ENCODE results near the gene RUVBL1. TPM values are rescaled to one million over a fixed set of nuclear protein-coding genes. Genes with fewer than 3 reads are reported as not detected.
A peak's percentile ranks its signal among the peaks of the same experiment; 100 is the strongest.

Gene RUVBL1
- total and polyA plus RNA-seq, 11 donors: 14.1 to 44.6 (median 26.2) TPM

DNA sequence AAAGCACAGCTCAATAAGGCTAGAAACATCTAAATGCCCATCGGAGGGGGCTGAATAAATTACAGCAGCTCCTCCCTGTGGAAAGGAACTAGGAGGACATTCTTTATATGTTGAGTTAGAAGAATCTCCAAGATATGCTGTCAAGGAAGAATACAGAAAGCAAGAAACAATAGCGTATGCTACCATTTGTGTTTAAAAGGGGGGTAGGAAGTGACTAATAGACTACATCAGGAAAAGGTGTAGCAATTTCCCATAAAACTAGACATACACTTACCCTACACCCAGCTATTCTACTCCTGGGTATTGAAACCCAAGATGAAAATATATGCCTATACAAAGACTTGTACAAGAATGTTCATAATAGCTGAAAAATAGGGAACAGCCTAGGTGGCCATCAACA lies 49.8 kb downstream of the RUVBL1 start:
- no peaks in the 10 kb centered on the region for H3K9me3 ChIP-seq
- peaks cover 4 to 47% (median 41%) of the 10 kb centered on the region in 9 donors for H3K36me3 ChIP-seq
- peak overlapping the region in 11 of 12 donors; percentile 16 to 71 (median 37) for H3K27ac ChIP-seq
- DNase-seq (no peak), ATAC-seq (peak in 1 of 4 donors; percentile 5)
- 56 to 75% (median 63%) methylated on average over 2 of the region's 2 CpGs for WGBS, 4 donors
- H3K4me3 ChIP-seq: no peak overlapping the region
- intact Hi-C loops (cut with DNase I): loop anchor here in 1 of 10 donors (10.0 kb wide), 1 partner anchor 531 kb away; no protein-coding TSS in a partner anchor
- no peaks in the 10 kb centered on the region for H3K27me3 ChIP-seq
- TF ChIP-seq, protein P1, sequence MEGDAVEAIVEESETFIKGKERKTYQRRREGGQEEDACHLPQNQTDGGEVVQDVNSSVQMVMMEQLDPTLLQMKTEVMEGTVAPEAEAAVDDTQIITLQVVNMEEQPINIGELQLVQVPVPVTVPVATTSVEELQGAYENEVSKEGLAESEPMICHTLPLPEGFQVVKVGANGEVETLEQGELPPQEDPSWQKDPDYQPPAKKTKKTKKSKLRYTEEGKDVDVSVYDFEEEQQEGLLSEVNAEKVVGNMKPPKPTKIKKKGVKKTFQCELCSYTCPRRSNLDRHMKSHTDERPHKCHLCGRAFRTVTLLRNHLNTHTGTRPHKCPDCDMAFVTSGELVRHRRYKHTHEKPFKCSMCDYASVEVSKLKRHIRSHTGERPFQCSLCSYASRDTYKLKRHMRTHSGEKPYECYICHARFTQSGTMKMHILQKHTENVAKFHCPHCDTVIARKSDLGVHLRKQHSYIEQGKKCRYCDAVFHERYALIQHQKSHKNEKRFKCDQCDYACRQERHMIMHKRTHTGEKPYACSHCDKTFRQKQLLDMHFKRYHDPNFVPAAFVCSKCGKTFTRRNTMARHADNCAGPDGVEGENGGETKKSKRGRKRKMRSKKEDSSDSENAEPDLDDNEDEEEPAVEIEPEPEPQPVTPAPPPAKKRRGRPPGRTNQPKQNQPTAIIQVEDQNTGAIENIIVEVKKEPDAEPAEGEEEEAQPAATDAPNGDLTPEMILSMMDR (IDR thresholded peaks at IDR 0.05): no peak
- TF ChIP-seq POLR2A (IDR thresholded peaks at IDR 0.05): no peak
- H3K4me1 ChIP-seq: peaks cover 0 to 51% (median 23%) of the 10 kb centered on the region in 12 donors

DNA sequence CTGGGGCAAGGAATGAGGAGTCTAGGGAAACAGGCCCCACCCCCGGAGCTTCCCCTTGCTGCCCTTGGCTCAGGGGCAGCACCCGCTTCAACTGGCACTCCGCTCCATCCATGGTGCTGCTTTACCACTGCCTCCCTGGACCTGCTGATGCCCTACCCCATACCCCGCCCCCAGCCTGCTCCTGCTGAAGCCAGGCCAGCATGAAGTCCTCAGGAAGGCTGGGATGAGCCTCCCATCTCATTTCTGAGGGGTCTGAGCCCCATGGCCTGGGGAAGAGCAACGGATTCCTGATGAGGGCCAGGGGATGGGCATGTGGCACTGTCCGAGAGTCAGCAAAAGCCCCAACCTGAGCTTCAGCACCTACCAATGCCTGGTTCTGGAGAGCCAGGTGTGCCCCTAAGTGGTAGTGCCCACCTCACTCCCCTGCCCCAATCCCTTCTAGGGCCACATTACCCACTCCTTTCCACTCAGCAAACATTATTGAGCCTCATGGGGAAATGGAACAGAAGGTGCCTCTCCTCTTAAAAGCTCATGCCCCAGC lies 50.4 kb downstream of the RUVBL1 start:
- DNase-seq (no peak), ATAC-seq (no peak)
- intact Hi-C loops (cut with DNase I): loop anchor here in 1 of 10 donors (10.0 kb wide), 1 partner anchor 532 kb away; no protein-coding TSS in a partner anchor
- no peaks in the 10 kb centered on the region for H3K27me3 ChIP-seq
- WGBS, 4 donors: 87 to 95% (median 93%) methylated on average over 3 to 6 of the region's 6 CpGs
- TF ChIP-seq, protein P1 (IDR thresholded peaks at IDR 0.05): no peak
- TF ChIP-seq POLR2A (IDR thresholded peaks at IDR 0.05): no peak
- H3K27ac ChIP-seq: peak overlapping the region in 11 of 12 donors; percentile 1 to 71 (median 33)
- H3K36me3 ChIP-seq: peaks cover 7 to 53% (median 45%) of the 10 kb centered on the region in 9 donors
- peaks cover 0 to 51% (median 23%) of the 10 kb centered on the region in 12 donors for H3K4me1 ChIP-seq
- no peak overlapping the region for H3K4me3 ChIP-seq
- H3K9me3 ChIP-seq: no peaks in the 10 kb centered on the region

DNA sequence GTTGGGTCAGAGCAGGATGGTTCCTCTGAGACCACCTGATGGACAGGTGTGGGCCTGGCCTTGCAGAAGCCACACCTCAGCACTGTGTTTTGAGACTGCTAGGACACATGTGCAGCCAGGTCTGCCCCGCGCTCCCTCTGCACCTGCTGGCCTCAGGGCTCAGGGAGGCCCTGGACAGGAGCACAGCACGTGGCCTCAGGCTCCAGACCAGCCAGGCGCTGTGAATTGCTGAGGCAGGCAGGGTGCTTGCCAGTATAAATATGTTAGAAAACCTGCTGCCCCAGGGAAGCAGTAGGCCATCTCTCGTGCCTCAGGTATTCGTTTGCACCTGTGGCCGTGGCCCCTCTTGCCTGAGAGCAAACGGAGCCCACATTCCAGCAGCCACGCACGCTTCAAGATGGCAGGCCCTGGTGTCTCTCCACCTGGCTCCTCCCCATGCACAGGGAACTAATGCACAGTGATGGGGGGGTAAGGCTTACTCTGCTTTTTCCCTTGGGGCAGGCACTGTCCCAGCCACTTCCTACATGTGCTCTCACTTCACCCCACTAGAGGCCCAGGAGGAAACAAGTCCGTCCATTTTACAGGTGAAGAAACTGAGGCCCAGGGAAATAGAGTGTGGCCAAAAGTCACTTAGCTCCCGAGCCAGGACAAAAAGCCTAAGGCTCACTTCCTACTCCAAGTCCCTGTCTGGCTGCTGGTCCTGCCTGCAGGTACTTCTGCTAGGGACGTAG lies 51.0 kb downstream of the RUVBL1 start:
- H3K27ac ChIP-seq: peak overlapping the region in 4 of 12 donors; percentile 33 to 70 (median 57)
- intact Hi-C loops (cut with DNase I): loop anchor here in 1 of 10 donors (10.0 kb wide), 1 partner anchor 532 kb away; no protein-coding TSS in a partner anchor
- 88 to 93% (median 91%) methylated on average over 10 to 13 of the region's 13 CpGs for WGBS, 4 donors
- no peak for ATAC-seq
- H3K9me3 ChIP-seq: no peaks in the 10 kb centered on the region
- no peak overlapping the region for H3K4me3 ChIP-seq
- H3K4me1 ChIP-seq: peaks cover 0 to 47% (median 23%) of the 10 kb centered on the region in 12 donors
- no peaks in the 10 kb centered on the region for H3K27me3 ChIP-seq
- TF ChIP-seq POLR2A (IDR thresholded peaks at IDR 0.05): no peak
- TF ChIP-seq, protein P1 (IDR thresholded peaks at IDR 0.05): no peak
- H3K36me3 ChIP-seq: peaks cover 8 to 59% (median 51%) of the 10 kb centered on the region in 9 donors
- no peak for DNase-seq

All from heart left ventricle (tissue), 16 donors.